Ectodermal cell (in vitro differentiated cells): Measurements from ENCODE around the gene TPSD1.

Experiments used
- H3K27ac ChIP-seq: 2 replicates; pipeline ENCODE4 v1.7.0; 2013; ENCODE audit warnings: mild to moderate bottlenecking, low read depth, low read length; ENCODE audit not compliant: insufficient read depth, poor library complexity, severe bottlenecking
- H3K27me3 ChIP-seq: 2 replicates; pipeline ENCODE4 v1.7.0; 2013; ENCODE audit warnings: mild to moderate bottlenecking, low read length; ENCODE audit not compliant: insufficient read depth, control insufficient read depth, poor library complexity, severe bottlenecking
- H3K36me3 ChIP-seq: one replicate; pipeline ENCODE4 v1.7.0; 2013; ENCODE audit warnings: low read length; ENCODE audit not compliant: control insufficient read depth, insufficient read depth
- H3K4me1 ChIP-seq: one replicate; pipeline ENCODE4 v1.7.0; 2013; ENCODE audit warnings: low read length; ENCODE audit not compliant: control insufficient read depth, insufficient read depth
- H3K4me3 ChIP-seq: 2 replicates; pipeline ENCODE4 v1.7.0; 2013; ENCODE audit warnings: low read depth, low read length, control low read depth; ENCODE audit not compliant: insufficient read depth
- H3K9me3 ChIP-seq: 2 replicates; pipeline ENCODE4 v1.7.0; 2013; ENCODE audit warnings: mild to moderate bottlenecking, low read length, moderate library complexity; ENCODE audit not compliant: control insufficient read depth
- WGBS, 2 experiments: methylation state at CpG; one replicate each; pipeline ENCODE4 v1.1.7; 2013; ENCODE audit warnings: missing lambda C conversion rate in 2 of 2; 5-methylcytosine and 5-hydroxymethylcytosine counted together

Gene TPSD1

GRCh38 chr16:1273816-1274215 lies 17.9 kb downstream of the TPSD1 start:
- no peaks in the 10 kb centered on the region for H3K9me3 ChIP-seq
- WGBS, 2 experiments: 91 to 95% methylated on average over 15 of the region's 15 CpGs

DNA sequence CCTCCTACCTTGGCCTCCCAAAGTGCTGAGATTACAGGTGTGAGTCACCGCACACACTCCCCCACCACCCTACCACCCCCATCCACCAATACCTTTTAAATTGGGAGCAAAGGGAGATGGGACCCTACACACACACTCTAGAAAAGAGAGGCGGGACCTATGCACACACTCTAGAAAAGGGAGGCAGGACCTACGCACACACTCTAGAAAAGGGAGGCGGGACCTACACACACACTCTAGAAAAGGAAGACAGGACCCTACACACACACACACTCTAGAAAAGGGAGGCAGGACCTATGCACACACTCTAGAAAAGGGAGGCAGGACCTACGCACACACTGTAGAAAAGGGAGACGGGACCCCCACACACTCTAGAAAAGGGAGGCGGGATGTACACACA lies 18.9 kb downstream of the TPSD1 start:
- H3K27me3 ChIP-seq: no peaks in the 10 kb centered on the region
- H3K36me3 ChIP-seq: no peaks in the 10 kb centered on the region
- no peak overlapping the region for H3K27ac ChIP-seq
- H3K4me1 ChIP-seq: peaks cover 13% of the 10 kb centered on the region
- H3K9me3 ChIP-seq: no peaks in the 10 kb centered on the region
- 87 to 88% methylated on average over 4 to 5 of the region's 7 CpGs for WGBS, 2 experiments
- H3K4me3 ChIP-seq: no peak overlapping the region

More at GRCh38 chr16:1273816-1274215, 17.9 kb downstream of the TPSD1 start:
- peaks cover 13% of the 10 kb centered on the region for H3K4me1 ChIP-seq
- no peaks in the 10 kb centered on the region for H3K36me3 ChIP-seq
- H3K4me3 ChIP-seq: no peak overlapping the region
- H3K27ac ChIP-seq: no peak overlapping the region
- H3K27me3 ChIP-seq: no peaks in the 10 kb centered on the region

DNA sequence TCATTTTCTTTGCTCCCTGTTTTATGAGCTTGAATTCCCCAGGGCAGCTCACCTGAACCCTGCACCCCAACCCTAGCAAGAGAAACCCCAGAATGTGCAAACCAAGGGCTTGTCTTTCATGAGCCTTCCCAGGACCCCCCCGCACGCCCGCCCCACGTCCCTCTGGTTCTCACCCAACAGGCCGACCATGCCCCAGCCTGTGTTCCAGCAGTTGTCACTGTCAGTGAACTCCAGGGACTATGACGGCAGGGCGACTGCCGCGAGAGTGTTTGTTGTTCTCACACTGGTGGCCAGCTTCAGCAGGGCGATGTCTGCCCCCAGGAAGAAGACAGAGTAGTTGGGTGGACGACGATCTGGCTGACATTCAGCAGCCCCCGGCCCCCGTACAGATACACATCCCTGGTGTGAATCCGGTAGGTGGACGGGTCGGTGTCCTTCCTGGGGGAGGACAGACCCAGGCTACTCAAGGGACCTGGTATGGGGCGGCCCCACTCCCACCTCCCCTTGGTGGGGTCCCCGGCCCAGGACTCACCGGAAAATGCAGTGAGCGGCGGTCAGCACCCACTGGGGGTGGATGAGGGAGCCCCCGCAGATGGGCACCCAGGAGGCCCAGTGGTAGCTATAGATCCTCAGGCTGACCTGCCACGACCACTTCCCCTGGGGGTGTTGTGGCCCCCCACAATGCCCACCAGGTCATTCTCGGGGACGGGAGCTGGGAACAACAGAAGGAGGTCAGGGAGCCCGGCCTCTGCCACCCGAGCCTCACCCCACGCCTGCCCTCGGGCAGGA lies 20.1 kb downstream of the TPSD1 start:
- no peak overlapping the region for H3K4me3 ChIP-seq
- no peaks in the 10 kb centered on the region for H3K36me3 ChIP-seq
- 91% methylated on average over 30 of the region's 30 CpGs for WGBS, 2 experiments
- no peaks in the 10 kb centered on the region for H3K27me3 ChIP-seq
- peaks cover 13% of the 10 kb centered on the region for H3K4me1 ChIP-seq
- H3K9me3 ChIP-seq: no peaks in the 10 kb centered on the region
- no peak overlapping the region for H3K27ac ChIP-seq

DNA sequence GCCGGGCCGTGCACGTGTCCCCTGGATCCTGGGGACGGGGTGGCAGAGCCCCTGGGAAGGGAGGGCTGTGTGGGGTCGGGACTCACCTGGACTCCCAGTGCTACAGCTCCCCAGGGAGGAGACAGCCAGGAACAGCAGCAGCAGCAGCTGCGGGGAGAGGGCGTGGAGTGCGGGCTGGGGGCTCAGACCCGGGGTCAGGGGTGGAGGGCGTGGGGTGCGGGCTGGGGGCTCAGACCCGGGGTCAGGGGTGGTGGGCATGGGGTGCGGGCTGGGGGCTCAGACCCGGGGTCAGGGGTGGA lies 20.7 kb downstream of the TPSD1 start:
- no peak overlapping the region for H3K27ac ChIP-seq
- WGBS, 2 experiments: 93 to 94% methylated on average over 14 of the region's 14 CpGs
- H3K36me3 ChIP-seq: no peaks in the 10 kb centered on the region
- peaks cover 13% of the 10 kb centered on the region for H3K4me1 ChIP-seq
- no peaks in the 10 kb centered on the region for H3K27me3 ChIP-seq
- H3K9me3 ChIP-seq: no peaks in the 10 kb centered on the region
- H3K4me3 ChIP-seq: no peak overlapping the region

DNA sequence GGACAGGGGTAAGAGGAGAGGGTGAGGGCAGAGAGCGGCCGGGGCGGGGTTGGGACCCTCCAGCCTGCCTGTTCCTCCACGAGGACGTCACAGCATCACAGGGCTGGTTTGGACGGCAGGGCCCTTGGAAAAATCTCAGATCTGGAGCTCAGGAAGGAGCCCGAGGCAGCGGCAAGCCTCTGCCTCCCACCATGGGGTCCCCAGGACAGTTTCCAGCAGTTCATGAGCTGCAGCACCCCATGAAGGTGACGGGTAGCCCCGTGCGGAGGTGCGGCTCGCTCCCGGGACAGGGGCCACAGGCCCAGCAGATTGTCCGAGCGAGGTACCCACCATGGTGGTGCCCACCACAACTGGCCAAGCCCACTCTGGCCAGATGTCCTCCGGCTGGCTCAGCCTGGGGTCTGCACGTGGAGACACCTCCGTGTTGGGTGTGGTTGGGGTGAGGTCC lies 21.3 kb downstream of the TPSD1 start:
- Histone ChIP-seq H3K27me3 (no peaks in the 10 kb centered on the region), H3K9me3 (no peaks in the 10 kb centered on the region), H3K4me3 (no peak overlapping the region), H3K36me3 (no peaks in the 10 kb centered on the region), H3K27ac (no peak overlapping the region), H3K4me1 (peaks cover 13% of the 10 kb centered on the region)
- 85 to 86% methylated on average over 19 of the region's 19 CpGs for WGBS, 2 experiments

DNA sequence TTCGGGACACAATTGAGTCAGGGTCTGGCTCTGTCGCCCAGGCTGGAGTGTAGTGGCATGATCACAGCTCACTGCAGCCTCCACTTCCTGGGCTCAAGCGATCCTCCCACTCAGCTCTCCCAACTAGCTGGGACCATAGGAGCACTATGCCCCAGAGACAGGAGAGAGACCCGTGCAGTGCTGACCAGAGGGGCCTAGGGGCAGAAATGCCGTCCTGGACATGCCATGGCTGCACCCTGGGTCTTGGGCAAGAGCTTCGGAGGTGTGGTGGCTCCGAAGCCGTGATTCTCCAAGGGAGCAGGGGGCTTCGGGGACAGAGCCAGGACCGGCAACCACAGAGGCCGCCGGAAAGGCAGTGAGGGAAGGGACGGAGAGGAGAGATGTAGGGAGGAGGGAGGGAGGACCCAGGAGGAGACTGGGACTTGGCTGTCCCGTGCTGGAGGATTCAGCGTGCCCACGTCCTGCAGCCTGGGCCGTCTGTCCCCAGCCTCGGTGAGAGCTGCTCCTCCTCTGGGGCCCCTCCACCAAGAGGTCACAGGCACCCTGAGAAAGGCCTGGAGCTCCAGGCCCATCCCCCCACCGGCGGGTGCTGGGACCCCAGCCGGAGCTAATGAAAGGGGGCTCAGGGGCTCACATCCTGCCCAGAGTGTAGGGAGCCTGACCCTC lies 21.9 kb downstream of the TPSD1 start:
- no peaks in the 10 kb centered on the region for H3K9me3 ChIP-seq
- H3K27me3 ChIP-seq: no peaks in the 10 kb centered on the region
- H3K4me1 ChIP-seq: peaks cover 13% of the 10 kb centered on the region
- H3K4me3 ChIP-seq: no peak overlapping the region
- H3K36me3 ChIP-seq: no peaks in the 10 kb centered on the region
- no peak overlapping the region for H3K27ac ChIP-seq
- WGBS, 2 experiments: 65 to 69% methylated on average over 21 of the region's 21 CpGs

GRCh38 chr16:1278477-1278876 lies 22.6 kb downstream of the TPSD1 start:
- no peak overlapping the region for H3K27ac ChIP-seq
- 17 to 18% methylated on average over 18 of the region's 18 CpGs for WGBS, 2 experiments

DNA sequence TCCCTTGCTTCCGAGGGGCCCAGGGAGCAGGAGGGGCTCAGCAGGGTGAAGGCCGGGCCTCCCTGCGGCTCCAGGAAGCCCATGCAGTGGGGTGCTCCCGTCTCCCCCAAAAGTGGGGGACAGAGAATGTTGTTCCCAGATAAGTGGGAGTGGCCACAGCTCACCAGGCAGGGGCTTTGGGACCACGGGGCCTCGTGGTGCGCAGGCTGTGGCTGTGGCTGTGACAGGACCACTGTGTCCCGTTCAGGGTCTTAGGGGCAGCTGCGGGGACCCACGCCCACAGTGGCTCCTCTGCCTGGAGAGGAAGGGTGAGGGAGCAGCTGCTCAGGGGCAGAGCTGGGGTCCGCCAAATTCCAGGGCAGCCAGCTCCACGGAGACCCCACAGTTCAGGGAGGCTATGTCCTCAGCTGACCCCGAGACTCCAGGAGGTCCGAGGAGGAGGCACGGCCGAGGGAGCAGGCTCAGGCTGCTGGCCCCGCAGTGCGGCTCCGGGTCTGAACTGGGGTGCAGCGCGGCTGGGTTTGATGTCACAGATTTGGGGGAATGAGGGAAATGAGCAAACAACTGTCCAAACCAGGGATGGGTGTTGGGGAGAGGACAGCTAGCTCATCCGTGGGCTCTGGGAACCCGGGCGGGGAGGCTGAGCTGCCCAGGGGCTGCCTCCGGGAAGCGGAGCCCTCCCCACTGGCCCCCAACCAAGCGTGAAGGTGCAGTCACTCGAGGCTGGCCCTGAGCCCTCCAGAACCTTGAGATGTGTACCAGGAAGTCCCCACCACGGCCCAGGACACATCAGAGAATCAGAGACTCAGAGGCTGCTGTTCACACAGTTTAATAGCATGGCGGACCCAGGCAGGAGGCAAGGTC lies 23.4 kb downstream of the TPSD1 start:
- Histone ChIP-seq H3K4me1 (peaks cover 13% of the 10 kb centered on the region), H3K27me3 (peaks cover 3% of the 10 kb centered on the region)
- 87 to 90% methylated on average over 30 of the region's 30 CpGs for WGBS, 2 experiments

More at GRCh38 chr16:1278477-1278876, 22.6 kb downstream of the TPSD1 start:
- H3K9me3 ChIP-seq: no peaks in the 10 kb centered on the region
- no peak overlapping the region for H3K4me3 ChIP-seq
- peaks cover 13% of the 10 kb centered on the region for H3K4me1 ChIP-seq
- no peaks in the 10 kb centered on the region for H3K27me3 ChIP-seq
- H3K36me3 ChIP-seq: no peaks in the 10 kb centered on the region

GRCh38 chr16:1279945-1280589 lies 24.2 kb downstream of the TPSD1 start:
- no peaks in the 10 kb centered on the region for H3K36me3 ChIP-seq
- no peaks in the 10 kb centered on the region for H3K9me3 ChIP-seq
- no peak overlapping the region for H3K27ac ChIP-seq
- peaks cover 5% of the 10 kb centered on the region for H3K27me3 ChIP-seq
- no peak overlapping the region for H3K4me3 ChIP-seq
- H3K4me1 ChIP-seq: peaks cover 13% of the 10 kb centered on the region
- 93 to 94% methylated on average over 29 of the region's 29 CpGs for WGBS, 2 experiments

More for the DNA sequence above, 23.4 kb downstream of the TPSD1 start:
- Histone ChIP-seq H3K27ac (no peak overlapping the region), H3K36me3 (no peaks in the 10 kb centered on the region), H3K9me3 (no peaks in the 10 kb centered on the region), H3K4me3 (no peak overlapping the region)
